HEK293 (cell line): Measurements from ENCODE around the gene GGA3.

Experiments
- CTCF ChIA-PET: fragments of 350-600 bp; formaldehyde crosslinking; extraction: SDS; loops from one replicate; lab custom pipeline; 2021; ENCODE audit warnings: antibody characterized with exemption; lab: Yijun Ruan, JAX
- POLR2A ChIA-PET: fragments of 300-600 bp; formaldehyde crosslinking; extraction: SDS; loops from one replicate; lab custom pipeline; 2020; ENCODE audit warnings: antibody characterized with exemption, inconsistent platforms; lab: Yijun Ruan, JAX
- H3K27ac ChIP-seq: fragments of 200-500 bp; sonication (Bioruptor generic); 2 replicates; pipeline ENCODE4 v1.5.1; 2014; ENCODE audit warnings: low read depth, low read length, control low read depth, inconsistent platforms; ENCODE audit errors: extremely low read depth
- H3K36me3 ChIP-seq, 2 experiments: fragments of 200-500 bp in 1 of 2; sonication (Bioruptor generic) in 1 of 2; 1 replicate in 1 of 2; 2 replicates in 1 of 2; pipeline ENCODE4 v1.5.1; 2014 to 2017; ENCODE audit warnings: inconsistent platforms in 2 of 2, low read length in 2 of 2; ENCODE audit not compliant: control insufficient read depth in 2 of 2, insufficient read depth in 1 of 2
- H3K4me1 ChIP-seq: fragments of 200-500 bp; sonication (Bioruptor generic); 2 replicates; pipeline ENCODE4 v1.5.1; 2014; ENCODE audit warnings: mild to moderate bottlenecking, low read length, inconsistent platforms; ENCODE audit not compliant: control insufficient read depth, insufficient read depth
- H3K4me3 ChIP-seq: 2 replicates; pipeline ENCODE4 v1.5.1; 2011; ENCODE audit warnings: low read depth, mild to moderate bottlenecking, control low read depth, low read length, moderate library complexity
- H3K9me3 ChIP-seq: fragments of 200-500 bp; sonication (Bioruptor generic); 2 replicates; pipeline ENCODE4 v1.5.1; 2014; ENCODE audit warnings: low read depth, low read length, inconsistent platforms; ENCODE audit not compliant: control insufficient read depth, insufficient read depth
- KLF8 ChIP-seq: fragments of 450-650 bp; formaldehyde crosslinking; IDR thresholded peaks from 2 replicates; pipeline ENCODE4 v1.5.1; 2016; ENCODE audit warnings: missing biosample characterization, missing genetic modification characterization
- PRDM10 ChIP-seq: fragments of 450-650 bp; formaldehyde crosslinking; IDR thresholded peaks from 2 replicates; pipeline ENCODE4 v1.5.1; 2016; ENCODE audit warnings: missing biosample characterization, missing genetic modification characterization
- PRDM6 ChIP-seq: fragments of 450-650 bp; formaldehyde crosslinking; IDR thresholded peaks from 2 replicates; pipeline ENCODE4 v1.5.1; 2017; ENCODE audit warnings: missing biosample characterization, missing genetic modification characterization
- TSHZ1 ChIP-seq: fragments of 450-650 bp; formaldehyde crosslinking; IDR thresholded peaks from 2 replicates; pipeline ENCODE4 v1.5.1; 2016; ENCODE audit warnings: missing biosample characterization, missing genetic modification characterization, borderline replicate concordance
- YY1 ChIP-seq: fragments of 450-650 bp; formaldehyde crosslinking; IDR thresholded peaks from 2 replicates; pipeline ENCODE4 v1.5.1; 2018; ENCODE audit warnings: missing biosample characterization, missing genetic modification characterization
- ZNF18 ChIP-seq: fragments of 450-650 bp; formaldehyde crosslinking; IDR thresholded peaks from 2 replicates; pipeline ENCODE4 v1.5.1; 2016; ENCODE audit warnings: missing biosample characterization, missing genetic modification characterization
- ZNF248 ChIP-seq: fragments of 450-650 bp; formaldehyde crosslinking; IDR thresholded peaks from 2 replicates; pipeline ENCODE4 v1.5.1; 2017; ENCODE audit warnings: missing biosample characterization, missing genetic modification characterization
- ZNF302 ChIP-seq: fragments of 450-650 bp; formaldehyde crosslinking; IDR thresholded peaks from 2 replicates; pipeline ENCODE4 v1.5.1; 2016; ENCODE audit warnings: missing biosample characterization, missing genetic modification characterization, low read depth
- ZNF324 ChIP-seq: fragments of 450-650 bp; formaldehyde crosslinking; IDR thresholded peaks from 2 replicates; pipeline ENCODE4 v1.5.1; 2016; ENCODE audit warnings: missing biosample characterization, missing genetic modification characterization
- ZNF398 ChIP-seq: fragments of 450-650 bp; formaldehyde crosslinking; IDR thresholded peaks from 2 replicates; pipeline ENCODE4 v1.5.1; 2017; ENCODE audit warnings: missing biosample characterization, missing genetic modification characterization
- ZNF48 ChIP-seq: fragments of 450-650 bp; formaldehyde crosslinking; IDR thresholded peaks from 2 replicates; pipeline ENCODE4 v1.5.1; 2016; ENCODE audit warnings: missing biosample characterization, missing genetic modification characterization
- ZNF529 ChIP-seq: fragments of 450-650 bp; formaldehyde crosslinking; IDR thresholded peaks from 2 replicates; pipeline ENCODE4 v1.5.1; 2017; ENCODE audit warnings: missing genetic modification characterization, missing biosample characterization; ENCODE audit not compliant: insufficient replicate concordance
- ZNF571 ChIP-seq: fragments of 450-650 bp; formaldehyde crosslinking; IDR thresholded peaks from 2 replicates; pipeline ENCODE4 v1.5.0; 2017; ENCODE audit warnings: missing biosample characterization, missing genetic modification characterization
- ZNF830 ChIP-seq: fragments of 450-650 bp; IDR thresholded peaks from 2 replicates; pipeline ENCODE4 v1.5.0; 2018; ENCODE audit warnings: missing biosample characterization, missing genetic modification characterization, low read depth, mild to moderate bottlenecking, moderate library complexity

The GGA3 gene

GRCh38 chr17:75300280-75300679 lies 38.9 kb upstream of the GGA3 start:
- Histone ChIP-seq H3K36me3 (no peaks in the 10 kb centered on the region; a peak in 1 of 3 replicates), H3K4me1 (no peaks in the 10 kb centered on the region), H3K4me3 (no peak overlapping the region), H3K27ac (no peak overlapping the region), H3K9me3 (no peaks in the 10 kb centered on the region)
- POLR2A ChIA-PET = interaction anchor here (0.6 to 1.3 kb wide), 3 partner anchors 10 to 101 kb away, joined by 3 to 8 read pairs (median 4); partner anchors contain the start of gene SLC25A19
- TF ChIP-seq KLF8 (tag by site-specific recombination) (no peak), ZNF48 (tag by site-specific recombination) (no peak), ZNF324 (tag by site-specific recombination) (no peak), ZNF571 (no peak), PRDM6 (tag by site-specific recombination) (no peak), ZNF302 (tag by site-specific recombination) (no peak), TSHZ1 (no peak), ZNF248 (tag by site-specific recombination) (no peak), ZNF529 (tag by site-specific recombination) (no peak), ZNF398 (tag by site-specific recombination) (no peak), PRDM10 (no peak), ZNF830 (tag by site-specific recombination) (no peak), ZNF18 (tag by site-specific recombination) (no peak), YY1 (tag by site-specific recombination) (no peak)
- CTCF ChIA-PET = interaction anchor here (0.8 to 1.0 kb wide), 2 partner anchors 28 to 48 kb away, joined by 3 read pairs; no protein-coding TSS in a partner anchor
